Lower leg skin (tissue), 3 donors: Measurements from ENCODE around the gene ELOA.

Experiments
- CTCF ChIP-seq, 3 donors: fragments of 450-650 bp; IDR thresholded peaks; one replicate each; pipeline ENCODE4 v1.5.1; 2016; ENCODE audit warnings: antibody characterized with exemption in 3 of 3, mild to moderate bottlenecking in 3 of 3, moderate library complexity in 2 of 3
- POLR2A ChIP-seq, 2 donors: fragments of 450-650 bp; IDR thresholded peaks; one replicate each; pipeline ENCODE4 v1.6.1; 2016 to 2017; ENCODE audit warnings: antibody characterized with exemption in 2 of 2, mild to moderate bottlenecking in 1 of 2, moderate library complexity in 1 of 2

- no peak for TF ChIP-seq CTCF (IDR thresholded peaks at IDR 0.05)
- TF ChIP-seq POLR2A (IDR thresholded peaks at IDR 0.05): no peak
These were observed 43.7 kb upstream of the ELOA start for GRCh38 chr1:23699280-23700179.
